CD14-positive monocyte (primary cell): ENCODE results near the gene ERG. TPM values are rescaled to one million over a fixed set of nuclear protein-coding genes. Genes with fewer than 3 reads are reported as not detected.

ENCODE experiments used
- DNase-seq, 3 donors: peaks; one replicate each; pipeline ENCODE4 v3.0.0-alpha.2; 2011 to 2022
- H2AFZ ChIP-seq: 2 replicates; pipeline ENCODE4 v1.6.0; 2012; ENCODE audit warnings: mild to moderate bottlenecking, low read depth, low read length, inconsistent platforms; ENCODE audit not compliant: insufficient read depth, poor library complexity, severe bottlenecking
- H3K27ac ChIP-seq, 2 donors: 1 replicate in 1 of 2; 2 replicates in 1 of 2; pipeline ENCODE4 v1.5.1; 2012 to 2013; ENCODE audit warnings: low read length in 2 of 2, control low read depth in 1 of 2, inconsistent platforms in 1 of 2, low read depth in 1 of 2, mild to moderate bottlenecking in 1 of 2
- H3K27me3 ChIP-seq, 2 donors: one replicate each; pipeline versions ENCODE4 v1.6.0 to v1.6.1; 2011 to 2013; ENCODE audit warnings: low read length in 2 of 2; ENCODE audit not compliant: control insufficient read depth in 2 of 2, insufficient read depth in 2 of 2
- H3K36me3 ChIP-seq, 2 donors: replicated peaks in 1 of 2; 1 replicate in 1 of 2; 2 replicates in 1 of 2; pipeline versions ENCODE4 v1.5.1 to v1.6.1; 2012 to 2013; ENCODE audit warnings: low read length in 2 of 2, control low read depth in 1 of 2, inconsistent platforms in 1 of 2, mild to moderate bottlenecking in 1 of 2; ENCODE audit not compliant: insufficient read depth in 2 of 2, control insufficient read depth in 1 of 2
- H3K4me1 ChIP-seq, 2 donors: 1 replicate in 1 of 2; 2 replicates in 1 of 2; pipeline versions ENCODE4 v1.5.1 to v1.6.1; 2012 to 2013; ENCODE audit warnings: low read length in 2 of 2, control low read depth in 1 of 2, inconsistent platforms in 1 of 2, mild to moderate bottlenecking in 1 of 2, moderate library complexity in 1 of 2; ENCODE audit not compliant: insufficient read depth in 2 of 2, control insufficient read depth in 1 of 2
- H3K4me2 ChIP-seq: replicated peaks from 2 replicates; pipeline ENCODE3; 2012; ENCODE audit warnings: low read length, moderate library complexity, mild to moderate bottlenecking; ENCODE audit not compliant: poor library complexity, severe bottlenecking; ENCODE audit errors: extremely low read depth
- H3K4me3 ChIP-seq, 3 experiments: fragments of 200-600 bp in 1 of 3; sonication (generic) in 1 of 3; replicated peaks in 1 of 3; 1 replicate in 2 of 3; 2 replicates in 1 of 3; pipeline ENCODE4 v1.5.1; 2011 to 2013; ENCODE audit warnings: low read length in 3 of 3, mild to moderate bottlenecking in 3 of 3, control low read depth in 2 of 3, low read depth in 2 of 3, inconsistent platforms in 1 of 3, moderate library complexity in 1 of 3
- H3K79me2 ChIP-seq: 2 replicates; pipeline ENCODE4 v1.6.0; 2012; ENCODE audit warnings: mild to moderate bottlenecking, control low read depth, inconsistent platforms, low read length, moderate library complexity; ENCODE audit not compliant: insufficient read depth
- H3K9ac ChIP-seq: 2 replicates; pipeline ENCODE4 v1.6.0; 2017; ENCODE audit warnings: low read length, mild to moderate bottlenecking; ENCODE audit not compliant: insufficient read depth, poor library complexity, severe bottlenecking
- H3K9me3 ChIP-seq, 2 donors: replicated peaks in 1 of 2; 1 replicate in 1 of 2; 2 replicates in 1 of 2; pipeline versions ENCODE4 v1.5.1 to v1.6.1; 2012 to 2013; ENCODE audit warnings: low read length in 2 of 2, control low read depth in 1 of 2; ENCODE audit not compliant: control insufficient read depth in 1 of 2, insufficient read depth in 1 of 2
- H4K20me1 ChIP-seq: 2 replicates; pipeline ENCODE4 v1.6.0; 2012; ENCODE audit warnings: mild to moderate bottlenecking, low read length, control low read depth, moderate library complexity; ENCODE audit not compliant: insufficient read depth
- H3K27ac Mint-ChIP-seq, 7 donors: one replicate each; pipeline ENCODE4 v1.8.0; 2020; ENCODE audit warnings: mild to moderate bottlenecking in 7 of 7, mixed read lengths in 7 of 7, moderate library complexity in 6 of 7, inconsistent platforms in 2 of 7
- H3K27me3 Mint-ChIP-seq, 3 donors: one replicate each; pipeline ENCODE4 v1.8.0; 2021 to 2022; ENCODE audit warnings: low read depth in 3 of 3, mild to moderate bottlenecking in 3 of 3, mixed read lengths in 3 of 3, moderate library complexity in 3 of 3, inconsistent platforms in 1 of 3
- H3K36me3 Mint-ChIP-seq, 2 donors: one replicate each; pipeline ENCODE4 v1.8.0; 2020; ENCODE audit warnings: mixed read lengths in 2 of 2, inconsistent platforms in 1 of 2, mild to moderate bottlenecking in 1 of 2
- H3K4me1 Mint-ChIP-seq: one replicate; pipeline ENCODE4 v1.8.0; 2020; ENCODE audit warnings: mild to moderate bottlenecking, mixed read lengths
- H3K4me3 Mint-ChIP-seq, 2 donors: one replicate each; pipeline ENCODE4 v1.8.0; 2020; ENCODE audit warnings: mild to moderate bottlenecking in 2 of 2, mixed read lengths in 2 of 2, moderate library complexity in 1 of 2
- H3K9me3 Mint-ChIP-seq, 7 donors: one replicate each; pipeline ENCODE4 v1.8.0; 2020 to 2022; ENCODE audit warnings: mixed read lengths in 7 of 7, mild to moderate bottlenecking in 6 of 7, moderate library complexity in 6 of 7, inconsistent platforms in 2 of 7
- WGBS: methylation state at CpG from one replicate; pipeline ENCODE4 v1.1.5; 2013; ENCODE audit warnings: missing lambda C conversion rate; ENCODE audit not compliant: insufficient coverage; 5-methylcytosine and 5-hydroxymethylcytosine counted together
- intact Hi-C, 2 donors: fragments of 100-400 bp; cut with micrococcal nuclease; formaldehyde crosslinking; loops; one replicate each; pipeline versions ENCODE4 v1.15.0 to v1.15.1; 2023
- polyA plus RNA-seq, 3 donors: library from polyadenylated mRNA; depleted of rRNA in 1 of 3; unstranded in 2 of 3; stranded (reverse) in 1 of 3; fragments of 300-500 nt in 2 of 3; fragments of >200 nt in 1 of 3; fragmentation: Illumina TruSeq in 2 of 3; gene quantifications; 1 replicate in 2 of 3; 2 replicates in 1 of 3; pipeline ENCODE4 v1.2.3, GENCODE V29; 2012 to 2021
- TF ChIP-seq, protein P1 (sequence below): fragments of 200-600 bp; IDR thresholded peaks from one replicate; pipeline ENCODE4 v1.8.0; 2022; ENCODE audit warnings: antibody characterized with exemption, mild to moderate bottlenecking

The ERG gene
- polyA plus RNA-seq, 3 donors: 0.16 to 0.22 TPM; not detected in 1

DNA sequence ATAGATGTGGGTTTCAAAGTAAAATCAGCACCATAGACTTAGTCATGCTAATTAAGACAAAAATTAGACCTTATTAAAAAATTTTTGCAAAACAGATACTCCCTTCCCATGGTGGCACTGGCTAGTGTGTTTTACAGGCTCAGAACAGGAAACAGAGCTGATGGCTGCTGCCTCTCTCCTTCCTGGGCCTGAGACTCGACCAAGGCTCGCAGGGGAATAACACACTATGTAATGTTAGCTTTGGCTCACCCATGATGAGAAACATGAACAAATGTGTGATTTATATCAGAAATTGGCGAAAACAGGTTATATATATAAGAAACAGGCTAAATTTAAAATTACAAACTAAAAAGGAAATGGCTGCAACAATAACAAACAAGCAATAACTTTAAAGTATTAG lies 50.7 kb downstream of the ERG start:
- no peak overlapping the region for H3K4me3 Mint-ChIP-seq
- WGBS: no CpG with 5 or more reads among the region's 3 CpGs
- intact Hi-C loops: no loop called here
- Histone ChIP-seq H3K4me1 (peaks cover 15 to 23% of the 10 kb centered on the region in 2 donors), H4K20me1 (no peaks in the 10 kb centered on the region), H3K27me3 (no peaks in the 10 kb centered on the region), H3K36me3 (no peaks in the 10 kb centered on the region), H3K4me3 (no peak overlapping the region), H3K9me3 (no peaks in the 10 kb centered on the region), H3K9ac (no peak overlapping the region), H3K4me2 (no peak overlapping the region), H2AFZ (peak overlapping the region; percentile 44), H3K79me2 (peaks cover 12% of the 10 kb centered on the region), H3K27ac (no peak overlapping the region)
- no peaks in the 10 kb centered on the region for H3K27me3 Mint-ChIP-seq
- H3K4me1 Mint-ChIP-seq: peaks cover 24% of the 10 kb centered on the region
- DNase-seq: no peak
- no peaks in the 10 kb centered on the region for H3K9me3 Mint-ChIP-seq
- peaks cover 0 to 8% of the 10 kb centered on the region in 2 donors for H3K36me3 Mint-ChIP-seq
- H3K27ac Mint-ChIP-seq: peak overlapping the region in 2 of 7 donors; percentile 56 to 66
- TF ChIP-seq, protein P1, sequence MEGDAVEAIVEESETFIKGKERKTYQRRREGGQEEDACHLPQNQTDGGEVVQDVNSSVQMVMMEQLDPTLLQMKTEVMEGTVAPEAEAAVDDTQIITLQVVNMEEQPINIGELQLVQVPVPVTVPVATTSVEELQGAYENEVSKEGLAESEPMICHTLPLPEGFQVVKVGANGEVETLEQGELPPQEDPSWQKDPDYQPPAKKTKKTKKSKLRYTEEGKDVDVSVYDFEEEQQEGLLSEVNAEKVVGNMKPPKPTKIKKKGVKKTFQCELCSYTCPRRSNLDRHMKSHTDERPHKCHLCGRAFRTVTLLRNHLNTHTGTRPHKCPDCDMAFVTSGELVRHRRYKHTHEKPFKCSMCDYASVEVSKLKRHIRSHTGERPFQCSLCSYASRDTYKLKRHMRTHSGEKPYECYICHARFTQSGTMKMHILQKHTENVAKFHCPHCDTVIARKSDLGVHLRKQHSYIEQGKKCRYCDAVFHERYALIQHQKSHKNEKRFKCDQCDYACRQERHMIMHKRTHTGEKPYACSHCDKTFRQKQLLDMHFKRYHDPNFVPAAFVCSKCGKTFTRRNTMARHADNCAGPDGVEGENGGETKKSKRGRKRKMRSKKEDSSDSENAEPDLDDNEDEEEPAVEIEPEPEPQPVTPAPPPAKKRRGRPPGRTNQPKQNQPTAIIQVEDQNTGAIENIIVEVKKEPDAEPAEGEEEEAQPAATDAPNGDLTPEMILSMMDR: no peak

DNA sequence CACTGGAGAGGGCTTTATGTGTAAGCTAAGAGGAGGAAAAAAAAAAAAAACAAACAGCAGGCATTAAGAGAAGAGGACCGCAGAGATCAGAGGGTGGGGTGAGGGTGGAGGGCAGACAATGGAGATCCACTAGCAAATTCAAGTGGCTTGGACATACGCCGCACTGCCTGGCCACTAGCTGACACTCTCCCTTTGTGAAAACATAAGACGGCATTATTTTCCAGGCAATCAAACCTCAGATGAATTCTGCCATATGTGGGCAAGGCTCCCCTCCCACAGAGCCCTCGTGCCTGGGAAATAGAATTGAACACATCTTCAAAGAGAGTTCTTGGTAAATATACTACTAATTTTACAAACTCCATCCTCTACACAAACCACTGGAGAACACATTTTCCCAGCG lies 53.6 kb downstream of the ERG start:
- no peak overlapping the region for H2AFZ ChIP-seq
- peaks cover 9% of the 10 kb centered on the region for H3K79me2 ChIP-seq
- H3K9me3 Mint-ChIP-seq: no peaks in the 10 kb centered on the region
- H3K27ac ChIP-seq: no peak overlapping the region
- no peak overlapping the region for H3K4me3 ChIP-seq
- H3K36me3 ChIP-seq: no peaks in the 10 kb centered on the region
- no peaks in the 10 kb centered on the region for H3K27me3 ChIP-seq
- no peaks in the 10 kb centered on the region for H4K20me1 ChIP-seq
- H3K4me3 Mint-ChIP-seq: no peak overlapping the region
- TF ChIP-seq, protein P1: no peak
- peaks cover 0 to 11% of the 10 kb centered on the region in 2 donors for H3K36me3 Mint-ChIP-seq
- no peaks in the 10 kb centered on the region for H3K27me3 Mint-ChIP-seq
- WGBS: 75% methylated on average over 3 of the region's 6 CpGs
- H3K4me1 ChIP-seq: peaks cover 28 to 36% of the 10 kb centered on the region in 2 donors
- H3K4me2 ChIP-seq: no peak overlapping the region
- no peak overlapping the region for H3K9ac ChIP-seq
- H3K27ac Mint-ChIP-seq: no peak overlapping the region
- intact Hi-C loops: no loop called here
- DNase-seq: no peak
- no peaks in the 10 kb centered on the region for H3K9me3 ChIP-seq
- H3K4me1 Mint-ChIP-seq: peaks cover 38% of the 10 kb centered on the region
